K562 (cell line): ENCODE results near the gene ACTL6A. TPM values are rescaled to one million over a fixed set of nuclear protein-coding genes. Genes with fewer than 3 reads are reported as not detected.

ENCODE experiments used
- BCOR ChIP-seq: fragments of 450-650 bp; IDR thresholded peaks from 2 replicates; pipeline ENCODE4 v1.6.1; 2016
- BRD9 ChIP-seq: fragments of 450-650 bp; IDR thresholded peaks from 2 replicates; pipeline ENCODE4 v1.6.1; 2018; ENCODE audit warnings: low read depth; ENCODE audit not compliant: partially characterized antibody
- DNMT1 ChIP-seq: fragments of 450-650 bp; IDR thresholded peaks from 2 replicates; pipeline ENCODE4 v1.6.1; 2016; ENCODE audit warnings: antibody characterized with exemption, mild to moderate bottlenecking
- EP400 ChIP-seq: fragments of 450-650 bp; IDR thresholded peaks from 2 replicates; pipeline ENCODE4 v1.6.1; 2017; ENCODE audit warnings: antibody characterized with exemption, mild to moderate bottlenecking, moderate library complexity
- ETV1 ChIP-seq: fragments of 450-650 bp; conservative IDR thresholded peaks from 2 replicates; pipeline ENCODE4 v1.6.1; 2016; ENCODE audit warnings: missing genetic modification characterization, control low read depth, low read depth, missing compliant biosample characterization
- HDAC8 ChIP-seq: fragments of 450-650 bp; IDR thresholded peaks from 2 replicates; pipeline ENCODE4 v1.6.1; 2016; ENCODE audit warnings: mild to moderate bottlenecking, missing genetic modification characterization, moderate library complexity, missing compliant biosample characterization
- ILK ChIP-seq: fragments of 450-650 bp; IDR thresholded peaks from 2 replicates; pipeline ENCODE4 v1.6.1; 2016; ENCODE audit warnings: missing genetic modification characterization, low read depth, mild to moderate bottlenecking, missing compliant biosample characterization, moderate library complexity, borderline replicate concordance
- KLF10 ChIP-seq: fragments of 250-450 bp; sonication (Bioruptor Pico); IDR thresholded peaks from 2 replicates; pipeline ENCODE4 v1.6.1; 2021; ENCODE audit warnings: matching md5 sums
- MBD2 ChIP-seq: sonication (generic); IDR thresholded peaks from 2 replicates; pipeline ENCODE4 v1.6.1; 2016; ENCODE audit warnings: low read depth, borderline replicate concordance
- POLR3G ChIP-seq: IDR thresholded peaks from 2 replicates; pipeline ENCODE4 v1.6.1; 2011; ENCODE audit not compliant: insufficient read length, insufficient replicate concordance; ENCODE audit errors: extremely low read depth
- SLC30A9 ChIP-seq: fragments of 250-450 bp; sonication (Bioruptor Pico); IDR thresholded peaks from 2 replicates; pipeline ENCODE4 v1.8.0; 2022; ENCODE audit warnings: mild to moderate bottlenecking, moderate library complexity
- SNRNP70 ChIP-seq: fragments of 200-400 bp; formaldehyde crosslinking; optimal IDR thresholded peaks from 2 replicates; pipeline ENCODE3; 2017; ENCODE audit warnings: low read depth, low read length
- TAF9B ChIP-seq: fragments of 450-650 bp; IDR thresholded peaks from 2 replicates; pipeline ENCODE4 v1.6.1; 2018; ENCODE audit warnings: mild to moderate bottlenecking; ENCODE audit not compliant: partially characterized antibody
- ZFP30 ChIP-seq: fragments of 250-450 bp; sonication (Bioruptor Pico); IDR thresholded peaks from 2 replicates; pipeline ENCODE4 v1.8.0; 2022; ENCODE audit warnings: moderate library complexity, mild to moderate bottlenecking, inconsistent platforms, borderline replicate concordance
- ZKSCAN8 ChIP-seq: fragments of 200-800 bp; sonication (Bioruptor generic); IDR thresholded peaks from 2 replicates; pipeline ENCODE4 v1.6.1; 2016; ENCODE audit warnings: missing genetic modification characterization, missing compliant biosample characterization
- ZNF174 ChIP-seq: fragments of 250-450 bp; sonication (Bioruptor Pico); IDR thresholded peaks from 2 replicates; pipeline ENCODE4 v1.4.0; 2020; ENCODE audit warnings: mild to moderate bottlenecking
- ZNF212 ChIP-seq: fragments of 450-650 bp; formaldehyde crosslinking; IDR thresholded peaks from 2 replicates; pipeline ENCODE4 v1.4.0; 2020; ENCODE audit warnings: mild to moderate bottlenecking
- ZNF583 ChIP-seq: fragments of 250-450 bp; sonication (Bioruptor Pico); IDR thresholded peaks from 2 replicates; pipeline ENCODE4 v1.4.0; 2020
- polyA plus RNA-seq, 8 experiments: library from polyadenylated mRNA; depleted of rRNA in 4 of 8; stranded (reverse) in 5 of 8; unstranded in 3 of 8; fragments of >200 nt; fragmentation: Nextera tagmentation in 2 of 8; fragmentation: Illumina TruSeq in 1 of 8; extraction: Ambion mirVana in 2 of 8; extraction: Trizol in 1 of 8; gene quantifications; 2 replicates each; pipeline versions ENCODE4 v1.2.1 to v1.2.3, GENCODE V29; 2011 to 2014; ENCODE audit warnings: inconsistent platforms in 1 of 8, missing spikeins in 1 of 8
- total RNA-seq, 7 experiments: library from RNA; depleted of rRNA in 6 of 7; stranded (reverse); fragments of >200 nt in 6 of 7; fragmentation: Illumina TruSeq in 2 of 7; extraction: Trizol in 2 of 7; gene quantifications; 2 replicates each; pipeline versions ENCODE4 v1.2.1 to v1.2.3, GENCODE V29; 2011 to 2021; ENCODE audit warnings: low replicate concordance in 1 of 7
- TF ChIP-seq, protein P1 (sequence below): fragments of 450-650 bp; IDR thresholded peaks from 2 replicates; pipeline ENCODE4 v1.6.1; 2016; ENCODE audit warnings: mild to moderate bottlenecking
- TF ChIP-seq, protein P2 (sequence below): fragments of 200-800 bp; sonication (Bioruptor generic); IDR thresholded peaks from 2 replicates; pipeline ENCODE4 v1.6.1; 2017; ENCODE audit warnings: missing genetic modification characterization, missing compliant biosample characterization
- TF ChIP-seq, protein P3 (sequence below), 2 experiments: fragments of 450-650 bp; IDR thresholded peaks; 2 replicates each; pipeline ENCODE4 v1.6.1; 2016
- TF ChIP-seq, protein P4 (sequence below): sonication (generic); formaldehyde crosslinking; IDR thresholded peaks from 2 replicates; pipeline ENCODE4 v1.8.1; 2023; ENCODE audit warnings: mild to moderate bottlenecking, missing genetic modification reagents, moderate library complexity

Gene ACTL6A
- total and polyA plus RNA-seq, 9 of the 15 experiments (the other 6 are each of a cell fraction or from before 2014, with no cell fraction given) = 107 to 243 (median 157) TPM

DNA sequence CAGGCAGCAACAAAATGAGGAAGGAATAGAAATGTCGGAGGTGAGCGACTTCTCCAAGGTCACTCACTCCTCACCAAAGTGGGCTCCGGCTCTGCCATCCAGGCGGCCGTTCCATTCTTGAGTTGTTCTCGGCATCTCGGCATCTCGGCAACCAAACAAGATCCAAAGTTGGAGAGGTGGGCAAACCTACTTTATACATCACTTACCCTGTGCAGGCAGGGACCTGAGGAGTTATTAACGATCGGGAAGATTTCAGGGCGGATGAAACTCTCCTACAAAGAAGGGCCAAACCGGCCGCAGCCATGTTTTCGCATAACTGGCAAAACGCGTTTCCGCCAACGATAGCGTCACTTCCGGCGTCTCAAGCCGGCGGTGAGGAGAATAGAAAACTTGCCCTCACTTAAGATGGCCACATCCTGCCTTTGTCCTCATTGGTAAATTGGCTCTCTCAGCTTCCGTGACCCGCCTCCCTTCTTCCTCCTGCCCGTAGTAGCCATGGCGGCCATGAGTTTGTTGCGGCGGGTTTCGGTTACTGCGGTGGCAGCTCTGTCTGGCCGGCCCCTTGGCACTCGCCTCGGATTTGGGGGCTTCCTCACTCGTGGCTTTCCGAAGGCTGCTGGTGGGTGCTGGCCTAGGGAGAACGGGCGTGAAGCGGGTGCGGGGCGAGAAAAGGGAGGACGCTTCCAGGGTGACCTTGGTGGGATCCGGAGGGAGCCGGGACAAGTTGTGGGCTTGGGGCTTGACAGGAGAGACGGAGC is 41.8 kb downstream of the ACTL6A start, which contains the start of the genes MRPL47 and NDUFB5 (continued):
- TF ChIP-seq TAF9B = peak; percentile 93
- no peak for TF ChIP-seq ZNF174 (CRISPR knock-in tag)
- peak; percentile 60 for TF ChIP-seq MBD2
- no peak for TF ChIP-seq ZKSCAN8
- TF ChIP-seq ZFP30 (CRISPR knock-in tag) = no peak
- TF ChIP-seq ILK (tag) = no peak
- TF ChIP-seq ZNF212 = no peak
- no peak for TF ChIP-seq POLR3G
- TF ChIP-seq, protein P1, sequence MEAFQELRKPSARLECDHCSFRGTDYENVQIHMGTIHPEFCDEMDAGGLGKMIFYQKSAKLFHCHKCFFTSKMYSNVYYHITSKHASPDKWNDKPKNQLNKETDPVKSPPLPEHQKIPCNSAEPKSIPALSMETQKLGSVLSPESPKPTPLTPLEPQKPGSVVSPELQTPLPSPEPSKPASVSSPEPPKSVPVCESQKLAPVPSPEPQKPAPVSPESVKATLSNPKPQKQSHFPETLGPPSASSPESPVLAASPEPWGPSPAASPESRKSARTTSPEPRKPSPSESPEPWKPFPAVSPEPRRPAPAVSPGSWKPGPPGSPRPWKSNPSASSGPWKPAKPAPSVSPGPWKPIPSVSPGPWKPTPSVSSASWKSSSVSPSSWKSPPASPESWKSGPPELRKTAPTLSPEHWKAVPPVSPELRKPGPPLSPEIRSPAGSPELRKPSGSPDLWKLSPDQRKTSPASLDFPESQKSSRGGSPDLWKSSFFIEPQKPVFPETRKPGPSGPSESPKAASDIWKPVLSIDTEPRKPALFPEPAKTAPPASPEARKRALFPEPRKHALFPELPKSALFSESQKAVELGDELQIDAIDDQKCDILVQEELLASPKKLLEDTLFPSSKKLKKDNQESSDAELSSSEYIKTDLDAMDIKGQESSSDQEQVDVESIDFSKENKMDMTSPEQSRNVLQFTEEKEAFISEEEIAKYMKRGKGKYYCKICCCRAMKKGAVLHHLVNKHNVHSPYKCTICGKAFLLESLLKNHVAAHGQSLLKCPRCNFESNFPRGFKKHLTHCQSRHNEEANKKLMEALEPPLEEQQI = no peak
- no peak for TF ChIP-seq ZNF583 (CRISPR knock-in tag)
- no peak for TF ChIP-seq BCOR
- TF ChIP-seq, protein P2, sequence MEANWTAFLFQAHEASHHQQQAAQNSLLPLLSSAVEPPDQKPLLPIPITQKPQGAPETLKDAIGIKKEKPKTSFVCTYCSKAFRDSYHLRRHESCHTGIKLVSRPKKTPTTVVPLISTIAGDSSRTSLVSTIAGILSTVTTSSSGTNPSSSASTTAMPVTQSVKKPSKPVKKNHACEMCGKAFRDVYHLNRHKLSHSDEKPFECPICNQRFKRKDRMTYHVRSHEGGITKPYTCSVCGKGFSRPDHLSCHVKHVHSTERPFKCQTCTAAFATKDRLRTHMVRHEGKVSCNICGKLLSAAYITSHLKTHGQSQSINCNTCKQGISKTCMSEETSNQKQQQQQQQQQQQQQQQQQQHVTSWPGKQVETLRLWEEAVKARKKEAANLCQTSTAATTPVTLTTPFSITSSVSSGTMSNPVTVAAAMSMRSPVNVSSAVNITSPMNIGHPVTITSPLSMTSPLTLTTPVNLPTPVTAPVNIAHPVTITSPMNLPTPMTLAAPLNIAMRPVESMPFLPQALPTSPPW = no peak
- no peak for TF ChIP-seq HDAC8 (tag)
- TF ChIP-seq ETV1 = peak; percentile 84
- TF ChIP-seq EP400 = peak; percentile 91
- no peak for TF ChIP-seq DNMT1
- peak; percentile 54 for TF ChIP-seq BRD9
- no peak for TF ChIP-seq KLF10 (CRISPR knock-in tag)
- TF ChIP-seq, protein P3, sequence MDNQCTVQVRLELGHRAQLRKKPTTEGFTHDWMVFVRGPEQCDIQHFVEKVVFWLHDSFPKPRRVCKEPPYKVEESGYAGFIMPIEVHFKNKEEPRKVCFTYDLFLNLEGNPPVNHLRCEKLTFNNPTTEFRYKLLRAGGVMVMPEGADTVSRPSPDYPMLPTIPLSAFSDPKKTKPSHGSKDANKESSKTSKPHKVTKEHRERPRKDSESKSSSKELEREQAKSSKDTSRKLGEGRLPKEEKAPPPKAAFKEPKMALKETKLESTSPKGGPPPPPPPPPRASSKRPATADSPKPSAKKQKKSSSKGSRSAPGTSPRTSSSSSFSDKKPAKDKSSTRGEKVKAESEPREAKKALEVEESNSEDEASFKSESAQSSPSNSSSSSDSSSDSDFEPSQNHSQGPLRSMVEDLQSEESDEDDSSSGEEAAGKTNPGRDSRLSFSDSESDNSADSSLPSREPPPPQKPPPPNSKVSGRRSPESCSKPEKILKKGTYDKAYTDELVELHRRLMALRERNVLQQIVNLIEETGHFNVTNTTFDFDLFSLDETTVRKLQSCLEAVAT (IDR thresholded peaks at IDR 0.05) = no peak
- TF ChIP-seq SNRNP70 = no peak
- TF ChIP-seq, protein P4, sequence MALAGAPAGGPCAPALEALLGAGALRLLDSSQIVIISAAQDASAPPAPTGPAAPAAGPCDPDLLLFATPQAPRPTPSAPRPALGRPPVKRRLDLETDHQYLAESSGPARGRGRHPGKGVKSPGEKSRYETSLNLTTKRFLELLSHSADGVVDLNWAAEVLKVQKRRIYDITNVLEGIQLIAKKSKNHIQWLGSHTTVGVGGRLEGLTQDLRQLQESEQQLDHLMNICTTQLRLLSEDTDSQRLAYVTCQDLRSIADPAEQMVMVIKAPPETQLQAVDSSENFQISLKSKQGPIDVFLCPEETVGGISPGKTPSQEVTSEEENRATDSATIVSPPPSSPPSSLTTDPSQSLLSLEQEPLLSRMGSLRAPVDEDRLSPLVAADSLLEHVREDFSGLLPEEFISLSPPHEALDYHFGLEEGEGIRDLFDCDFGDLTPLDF (CRISPR knock-in tag) = no peak; the same call in 1 of the 2 replicates
- TF ChIP-seq SLC30A9 (CRISPR knock-in tag) = no peak
